ENCODE measurements around the gene CTNNBIP1. TPM values are rescaled to one million over a fixed set of nuclear protein-coding genes. Genes with fewer than 3 reads are reported as not detected.

The CTNNBIP1 gene
- total and polyA plus RNA-seq, 2 experiments from 2014 or later, result 80.1 to 122 TPM

- no peaks in the 10 kb centered on the region for H3K36me3 ChIP-seq
- H3K9me3 ChIP-seq (ENCODE audit: low read depth), result no peaks in the 10 kb centered on the region
- no peak for TF ChIP-seq CTCF (IDR thresholded peaks at IDR 0.05; ENCODE audit: low read depth, low read length)
- no peak for DNase-seq (ENCODE audit: low read depth in 1 of 2, low spot score in 1 of 2)
- peaks cover 21% of the 10 kb centered on the region for H3K4me1 ChIP-seq (ENCODE audit: low read depth)
- H3K27me3 ChIP-seq, result no peaks in the 10 kb centered on the region
- no peak overlapping the region for H3K27ac ChIP-seq
- H3K4me3 ChIP-seq, result no peak overlapping the region
Measured at GRCh38 chr1:9916452-9916851, 6.4 kb upstream of the CTNNBIP1 start.

GRCh38 chr1:9914610-9914937 is 4.5 kb upstream of the CTNNBIP1 start:
- no peaks in the 10 kb centered on the region for H3K9me3 ChIP-seq (ENCODE audit: low read depth)
- no peak for TF ChIP-seq CTCF (IDR thresholded peaks at IDR 0.05; ENCODE audit: low read depth, low read length)
- H3K36me3 ChIP-seq, result no peaks in the 10 kb centered on the region
- H3K4me3 ChIP-seq, result no peak overlapping the region
- H3K27ac ChIP-seq, result peak overlapping the region; percentile 19
- DNase-seq (ENCODE audit: low read depth in 1 of 2, low spot score in 1 of 2), result no peak
- peaks cover 14% of the 10 kb centered on the region for H3K4me1 ChIP-seq (ENCODE audit: low read depth)
- H3K27me3 ChIP-seq, result no peaks in the 10 kb centered on the region

GRCh38 chr1:9912264-9912936 is 2.3 kb upstream of the CTNNBIP1 start:
- DNase-seq (ENCODE audit: low read depth in 1 of 2, low spot score in 1 of 2), result no peak
- TF ChIP-seq CTCF (IDR thresholded peaks at IDR 0.05; ENCODE audit: low read depth, low read length), result no peak
- Histone ChIP-seq H3K4me3 (no peak overlapping the region), H3K36me3 (no peaks in the 10 kb centered on the region), H3K27ac (peak overlapping the region; percentile 53), H3K4me1 (ENCODE audit: low read depth) (peaks cover 19% of the 10 kb centered on the region), H3K9me3 (ENCODE audit: low read depth) (no peaks in the 10 kb centered on the region), H3K27me3 (no peaks in the 10 kb centered on the region)

GRCh38 chr1:9910423-9911178 is 532 bp upstream of the CTNNBIP1 start:
- DNase-seq (ENCODE audit: low read depth in 1 of 2, low spot score in 1 of 2), result peak; percentile 99 to 100
- Histone ChIP-seq H3K27ac (peak overlapping the region; percentile 93), H3K36me3 (no peaks in the 10 kb centered on the region), H3K27me3 (no peaks in the 10 kb centered on the region), H3K9me3 (ENCODE audit: low read depth) (no peaks in the 10 kb centered on the region), H3K4me3 (peak overlapping the region; percentile 37), H3K4me1 (ENCODE audit: low read depth) (peaks cover 19% of the 10 kb centered on the region)
- TF ChIP-seq CTCF (IDR thresholded peaks at IDR 0.05; ENCODE audit: low read depth, low read length), result no peak

- no peaks in the 10 kb centered on the region for H3K9me3 ChIP-seq (ENCODE audit: low read depth)
- DNase-seq (ENCODE audit: low read depth in 1 of 2, low spot score in 1 of 2), result no peak
- peak overlapping the region; percentile 85 for H3K27ac ChIP-seq
- peak overlapping the region; percentile 97 for H3K4me3 ChIP-seq
- TF ChIP-seq CTCF (IDR thresholded peaks at IDR 0.05; ENCODE audit: low read depth, low read length), result no peak
- no peaks in the 10 kb centered on the region for H3K36me3 ChIP-seq
- H3K27me3 ChIP-seq, result no peaks in the 10 kb centered on the region
- peaks cover 18% of the 10 kb centered on the region for H3K4me1 ChIP-seq (ENCODE audit: low read depth)
Measured at GRCh38 chr1:9909234-9910046, 629 bp downstream of the CTNNBIP1 start.

Measured in cardiac muscle cell (in vitro differentiated cells and primary cell).